CD4-positive, alpha-beta T cell (primary cell): ENCODE measurements around the gene G6PC3. TPM values are rescaled to one million over a fixed set of nuclear protein-coding genes. Genes with fewer than 3 reads are reported as not detected.
"Not testable (repeated sequence)": the region's sequence is repeated elsewhere in the genome, so short reads cannot be mapped to it uniquely, and the experiment has no call there.

Experiments
- ATAC-seq: fragments of 200-7000 bp; cut with Tn5 transposase; one replicate; pipeline ENCODE4 v1.10.0; 2022; ENCODE audit warnings: mild to moderate bottlenecking; ENCODE audit not compliant: poor library complexity
- CTCF ChIA-PET: fragments of 350-600 bp; sonication (Branson Sonifier 250); formaldehyde crosslinking; loops from one replicate; lab custom pipeline; 2021; ENCODE audit warnings: antibody characterized with exemption, inconsistent platforms; lab: Charles Lee
- POLR2A ChIA-PET: fragments of 350-600 bp; sonication (Branson Sonifier 250); formaldehyde crosslinking; loops from one replicate; lab custom pipeline; 2021; ENCODE audit warnings: antibody characterized with exemption, inconsistent platforms; lab: Charles Lee
- DNase-seq, 14 experiments: peaks; one replicate each; pipeline ENCODE4 v3.0.0-alpha.2; 2013 to 2020; ENCODE audit warnings: mixed read lengths in 2 of 14
- H3K27ac ChIP-seq, 2 donors: one replicate each; pipeline versions ENCODE4 v1.5.1 to v1.7.0; 2013; ENCODE audit warnings: low read length in 2 of 2, low read depth in 1 of 2, mild to moderate bottlenecking in 1 of 2
- H3K27me3 ChIP-seq, 2 experiments: 1 replicate in 1 of 2; 2 replicates in 1 of 2; pipeline versions ENCODE4 v1.6.1 to v1.7.0; 2013; ENCODE audit warnings: low read length in 2 of 2, control low read depth in 1 of 2, mild to moderate bottlenecking in 1 of 2, moderate library complexity in 1 of 2; ENCODE audit not compliant: insufficient read depth in 2 of 2, control insufficient read depth in 1 of 2
- H3K36me3 ChIP-seq: one replicate; pipeline ENCODE4 v1.6.1; 2013; ENCODE audit warnings: low read length, control low read depth; ENCODE audit not compliant: insufficient read depth
- H3K4me1 ChIP-seq: one replicate; pipeline ENCODE4 v1.6.1; 2013; ENCODE audit warnings: low read length, control low read depth; ENCODE audit not compliant: insufficient read depth
- H3K4me3 ChIP-seq: one replicate; pipeline ENCODE4 v1.5.1; 2013; ENCODE audit warnings: mild to moderate bottlenecking, low read length, moderate library complexity
- H3K9me3 ChIP-seq, 2 experiments: 1 replicate in 1 of 2; 2 replicates in 1 of 2; pipeline versions ENCODE4 v1.6.1 to v1.7.0; 2013; ENCODE audit warnings: low read length in 2 of 2, mild to moderate bottlenecking in 2 of 2, control low read depth in 1 of 2, moderate library complexity in 1 of 2; ENCODE audit not compliant: control insufficient read depth in 1 of 2, insufficient read depth in 1 of 2
- H3K27ac Mint-ChIP-seq: one replicate; pipeline ENCODE4 v1.8.0; 2020; ENCODE audit warnings: mixed read lengths
- H3K27me3 Mint-ChIP-seq: one replicate; pipeline ENCODE4 v1.8.0; 2021; ENCODE audit warnings: mixed read lengths
- H3K36me3 Mint-ChIP-seq: one replicate; pipeline ENCODE4 v1.8.0; 2021; ENCODE audit warnings: low read depth, mixed read lengths
- H3K4me1 Mint-ChIP-seq: one replicate; pipeline ENCODE4 v1.8.0; 2021; ENCODE audit warnings: low read depth, mixed read lengths
- H3K4me3 Mint-ChIP-seq: one replicate; pipeline ENCODE4 v1.8.0; 2020; ENCODE audit warnings: mild to moderate bottlenecking, mixed read lengths
- H3K9me3 Mint-ChIP-seq: one replicate; pipeline ENCODE4 v1.8.0; 2020; ENCODE audit warnings: mixed read lengths
- intact Hi-C, 2 experiments: fragments of 100-400 bp; cut with DNase I in 1 of 2; cut with micrococcal nuclease in 1 of 2; formaldehyde crosslinking; loops; one replicate each; pipeline versions ENCODE4 v1.15.1 to v1.9.0; 2023 to 2025; cut with DNase I, micrococcal nuclease
- total RNA-seq, 174 experiments: library from RNA in 2 of 174; stranded (reverse) in 2 of 174; gene quantifications; one replicate each; pipeline ENCODE4 v1.2.3 and lab custom pipeline; 2021 to 2026
- TF ChIP-seq, protein P1 (sequence below): fragments of 200-600 bp; IDR thresholded peaks from one replicate; pipeline ENCODE4 v1.8.0; 2022; ENCODE audit warnings: antibody characterized with exemption, mild to moderate bottlenecking

Gene G6PC3
- total RNA-seq, 2 experiments from 2014 or later: 5.6 to 5.8 TPM

DNA sequence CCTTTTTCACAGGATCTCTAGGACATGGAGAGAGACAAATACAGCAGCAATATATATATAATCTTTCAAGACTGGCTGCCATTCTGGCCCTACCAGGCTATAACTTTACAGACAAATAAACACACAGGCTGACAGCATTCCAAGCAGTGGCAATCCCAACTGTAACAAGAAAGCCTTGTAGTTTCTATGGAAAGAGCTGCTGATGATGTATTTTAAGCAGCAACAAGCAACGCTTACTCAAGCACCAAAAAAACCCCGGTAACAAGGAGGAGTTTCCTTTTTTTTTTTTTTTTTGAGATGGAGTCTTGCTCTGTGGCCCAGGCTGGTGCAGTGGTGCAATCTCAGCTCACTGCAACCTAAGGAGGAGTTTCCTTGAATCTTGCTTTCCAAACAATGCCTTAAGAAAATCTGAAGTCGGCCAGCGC, 27.3 kb upstream of the G6PC3 start:
- ChIA-PET POLR2A (no interaction called here), CTCF (interaction anchor here (0.6 to 1.8 kb wide), 3 partner anchors 10 to 14 kb away, joined by 3 to 8 read pairs (median 5); no protein-coding TSS in a partner anchor)
- intact Hi-C loops: loop anchor here in 1 of 2 experiments (10.0 kb wide), 1 partner anchor 128 kb away; no protein-coding TSS in a partner anchor
- peaks cover 29% of the 10 kb centered on the region for H3K36me3 ChIP-seq
- no peaks in the 10 kb centered on the region for H3K9me3 ChIP-seq
- H3K27ac Mint-ChIP-seq: no peak overlapping the region
- H3K27ac ChIP-seq: no peak overlapping the region
- TF ChIP-seq, protein P1, sequence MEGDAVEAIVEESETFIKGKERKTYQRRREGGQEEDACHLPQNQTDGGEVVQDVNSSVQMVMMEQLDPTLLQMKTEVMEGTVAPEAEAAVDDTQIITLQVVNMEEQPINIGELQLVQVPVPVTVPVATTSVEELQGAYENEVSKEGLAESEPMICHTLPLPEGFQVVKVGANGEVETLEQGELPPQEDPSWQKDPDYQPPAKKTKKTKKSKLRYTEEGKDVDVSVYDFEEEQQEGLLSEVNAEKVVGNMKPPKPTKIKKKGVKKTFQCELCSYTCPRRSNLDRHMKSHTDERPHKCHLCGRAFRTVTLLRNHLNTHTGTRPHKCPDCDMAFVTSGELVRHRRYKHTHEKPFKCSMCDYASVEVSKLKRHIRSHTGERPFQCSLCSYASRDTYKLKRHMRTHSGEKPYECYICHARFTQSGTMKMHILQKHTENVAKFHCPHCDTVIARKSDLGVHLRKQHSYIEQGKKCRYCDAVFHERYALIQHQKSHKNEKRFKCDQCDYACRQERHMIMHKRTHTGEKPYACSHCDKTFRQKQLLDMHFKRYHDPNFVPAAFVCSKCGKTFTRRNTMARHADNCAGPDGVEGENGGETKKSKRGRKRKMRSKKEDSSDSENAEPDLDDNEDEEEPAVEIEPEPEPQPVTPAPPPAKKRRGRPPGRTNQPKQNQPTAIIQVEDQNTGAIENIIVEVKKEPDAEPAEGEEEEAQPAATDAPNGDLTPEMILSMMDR: no peak
- H3K27me3 ChIP-seq: no peaks in the 10 kb centered on the region
- ATAC-seq (no peak), DNase-seq (peak in 2 of 14 experiments; percentile 21 to 29)
- H3K9me3 Mint-ChIP-seq: no peaks in the 10 kb centered on the region
- H3K27me3 Mint-ChIP-seq: no peaks in the 10 kb centered on the region
- H3K4me3 Mint-ChIP-seq: no peak overlapping the region
- peaks cover 44% of the 10 kb centered on the region for H3K36me3 Mint-ChIP-seq
- H3K4me3 ChIP-seq: no peak overlapping the region
- H3K4me1 Mint-ChIP-seq: peaks cover 13% of the 10 kb centered on the region
- peaks cover 6% of the 10 kb centered on the region for H3K4me1 ChIP-seq

DNA sequence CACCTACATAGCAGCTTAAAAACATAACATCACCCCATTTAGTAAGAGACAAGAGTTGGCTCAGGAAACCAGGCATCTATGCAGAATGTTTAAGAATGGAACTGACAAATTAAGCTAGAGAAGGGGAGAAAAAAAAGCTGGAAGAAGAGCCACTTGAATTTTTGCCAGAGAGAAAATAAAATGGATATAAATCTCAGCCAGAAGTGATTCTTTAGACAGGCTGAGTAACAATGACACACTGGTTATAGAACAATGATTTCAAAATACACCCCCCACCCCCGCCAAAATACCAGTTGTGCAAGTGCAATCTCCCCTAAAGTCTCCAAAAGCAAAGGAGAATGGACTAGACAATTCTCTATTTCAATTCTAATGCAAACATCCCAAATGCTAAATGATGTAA, 26.5 kb upstream of the G6PC3 start:
- H3K36me3 Mint-ChIP-seq: peaks cover 44% of the 10 kb centered on the region
- H3K27ac ChIP-seq: no peak overlapping the region
- H3K36me3 ChIP-seq: peaks cover 31% of the 10 kb centered on the region
- CTCF ChIA-PET: interaction anchor here (0.5 to 0.7 kb wide), 2 partner anchors 13 to 18 kb away, joined by 3 to 5 read pairs; no protein-coding TSS in a partner anchor
- intact Hi-C loops: loop anchor here in 1 of 2 experiments (10.0 kb wide), 1 partner anchor 129 kb away; no protein-coding TSS in a partner anchor
- H3K4me3 Mint-ChIP-seq: no peak overlapping the region
- no peak overlapping the region for H3K27ac Mint-ChIP-seq
- TF ChIP-seq, protein P1: no peak
- POLR2A ChIA-PET: interaction anchor here (0.6 kb wide), 1 partner anchor 239 kb away, joined by 4 read pairs; no protein-coding TSS in a partner anchor
- H3K27me3 Mint-ChIP-seq: no peaks in the 10 kb centered on the region
- H3K4me1 ChIP-seq: peaks cover 6% of the 10 kb centered on the region
- no peak overlapping the region for H3K4me3 ChIP-seq
- H3K9me3 Mint-ChIP-seq: no peaks in the 10 kb centered on the region
- H3K27me3 ChIP-seq: no peaks in the 10 kb centered on the region
- ATAC-seq: no peak
- H3K4me1 Mint-ChIP-seq: peaks cover 13% of the 10 kb centered on the region
- H3K9me3 ChIP-seq: no peaks in the 10 kb centered on the region
- DNase-seq: no peak

DNA sequence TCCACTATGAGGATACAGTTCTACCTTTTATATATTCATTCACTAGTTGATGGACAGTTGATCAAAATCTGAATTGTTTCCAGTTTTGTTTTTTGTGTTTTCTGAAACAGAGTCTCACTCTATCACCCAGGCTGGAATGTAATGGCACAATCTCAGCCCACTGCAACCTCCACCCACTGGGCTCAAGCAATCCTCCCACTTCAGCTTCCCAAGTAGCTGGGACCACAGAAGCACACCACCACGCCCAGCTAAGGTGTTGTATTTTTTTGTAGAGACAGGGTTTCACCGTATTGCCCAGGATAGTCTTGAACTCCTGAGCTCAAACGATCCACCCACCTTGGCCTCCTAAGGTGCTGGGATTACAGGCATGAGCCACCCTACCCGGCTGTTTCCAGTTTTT, 25.0 kb upstream of the G6PC3 start:
- Histone ChIP-seq H3K9me3 (no peaks in the 10 kb centered on the region), H3K4me3 (no peak overlapping the region), H3K4me1 (peaks cover 8% of the 10 kb centered on the region), H3K27ac (no peak overlapping the region), H3K36me3 (peaks cover 37% of the 10 kb centered on the region), H3K27me3 (no peaks in the 10 kb centered on the region)
- DNase-seq (no peak), ATAC-seq (no peak)
- TF ChIP-seq, protein P1: no peak
- intact Hi-C loops: loop anchor here in 1 of 2 experiments (10.0 kb wide), 1 partner anchor 131 kb away; no protein-coding TSS in a partner anchor
- Mint-ChIP-seq H3K36me3 (peaks cover 42% of the 10 kb centered on the region), H3K9me3 (no peaks in the 10 kb centered on the region), H3K4me3 (no peak overlapping the region), H3K27ac (no peak overlapping the region), H3K4me1 (peaks cover 13% of the 10 kb centered on the region), H3K27me3 (no peaks in the 10 kb centered on the region)
- ChIA-PET POLR2A (no interaction called here), CTCF (no interaction called here)

DNA sequence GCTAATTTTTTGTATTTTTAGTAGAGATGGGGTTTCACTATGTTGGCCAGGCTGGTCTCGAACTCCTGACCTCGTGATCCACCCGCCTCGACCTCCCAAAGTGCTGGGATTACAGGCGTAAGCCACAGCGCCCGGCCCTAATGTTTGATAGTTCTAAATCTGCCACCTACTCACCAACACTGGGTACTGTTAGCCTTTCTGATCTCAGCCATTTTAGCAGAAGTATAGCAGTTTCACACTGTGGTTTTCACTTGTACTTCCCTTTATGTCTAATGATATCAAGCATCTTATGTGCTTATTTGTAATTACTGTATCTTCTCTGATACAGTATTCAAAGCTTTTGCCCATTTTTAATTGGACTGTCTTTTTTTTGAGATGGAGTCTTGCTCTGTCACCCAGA, 23.6 kb upstream of the G6PC3 start:
- H3K4me1 ChIP-seq, POLR2A ChIA-PET, H3K27me3 ChIP-seq, H3K9me3 ChIP-seq, DNase-seq, H3K27ac ChIP-seq, ATAC-seq, H3K4me1 Mint-ChIP-seq, H3K4me3 ChIP-seq, H3K27me3 Mint-ChIP-seq, H3K4me3 Mint-ChIP-seq, H3K9me3 Mint-ChIP-seq, CTCF ChIA-PET, H3K27ac Mint-ChIP-seq: not testable (repeated sequence)
- peaks cover 44% of the 10 kb centered on the region for H3K36me3 Mint-ChIP-seq
- peaks cover 51% of the 10 kb centered on the region for H3K36me3 ChIP-seq
- intact Hi-C loops: loop anchor here in 1 of 2 experiments (10.0 kb wide), 1 partner anchor 132 kb away; no protein-coding TSS in a partner anchor
